DMS53 treated with DMSO at 0.1 percent for 48 hours (cell line): ENCODE results near the gene FBN1.
A peak's percentile ranks its signal among the peaks of the same experiment; 100 is the strongest.

Source experiments
- DNase-seq: peaks from one replicate; lab custom pipeline; 2025; ENCODE audit not compliant: unreplicated experiment; lab: John Stamatoyannopoulos, UW

FBN1 gene

GRCh38 chr15:48522911-48523310, 122.6 kb downstream of the FBN1 start:
- no peak for DNase-seq

GRCh38 chr15:48522123-48522522, 123.4 kb downstream of the FBN1 start:
- no peak for DNase-seq

GRCh38 chr15:48520376-48521155, 124.9 kb downstream of the FBN1 start:
- DNase-seq, result no peak

- no peak for DNase-seq
These were observed 129.4 kb downstream of the FBN1 start for GRCh38 chr15:48516121-48516520.

- no peak for DNase-seq
These were observed 130.0 kb downstream of the FBN1 start for GRCh38 chr15:48515500-48515899.

GRCh38 chr15:48514103-48514816, 131.2 kb downstream of the FBN1 start:
- DNase-seq, result no peak

- DNase-seq, result no peak
These were observed 134.5 kb downstream of the FBN1 start for GRCh38 chr15:48510976-48511375.

- DNase-seq, result peak; percentile 22
These were observed 138.0 kb downstream of the FBN1 start for GRCh38 chr15:48507416-48508065.

- DNase-seq, result no peak
These were observed 140.4 kb downstream of the FBN1 start for GRCh38 chr15:48505067-48505466.

GRCh38 chr15:48501208-48501607, 144.3 kb downstream of the FBN1 start:
- no peak for DNase-seq

GRCh38 chr15:48500595-48500994, 144.9 kb downstream of the FBN1 start:
- no peak for DNase-seq

GRCh38 chr15:48499978-48500377, 145.5 kb downstream of the FBN1 start:
- no peak for DNase-seq

GRCh38 chr15:48498828-48499227, 146.7 kb downstream of the FBN1 start:
- no peak for DNase-seq

GRCh38 chr15:48494631-48495030, 150.9 kb downstream of the FBN1 start:
- no peak for DNase-seq

GRCh38 chr15:48493763-48494225, 151.7 kb downstream of the FBN1 start:
- no peak for DNase-seq

GRCh38 chr15:48493084-48493762, 152.3 kb downstream of the FBN1 start:
- DNase-seq, result no peak

- no peak for DNase-seq
These were observed 159.3 kb downstream of the FBN1 start for GRCh38 chr15:48486228-48486627.

GRCh38 chr15:48481802-48482201, 163.7 kb downstream of the FBN1 start:
- no peak for DNase-seq

GRCh38 chr15:48479751-48480150, 165.8 kb downstream of the FBN1 start:
- DNase-seq, result no peak

- no peak for DNase-seq
These were observed 166.9 kb downstream of the FBN1 start for GRCh38 chr15:48478581-48478980.

- no peak for DNase-seq
These were observed 167.6 kb downstream of the FBN1 start for GRCh38 chr15:48477795-48478360.
